Activated CD4-positive, alpha-beta T cell treated with anti-CD3 and anti-CD28 coated beads, Interleukin-2, amount 50 U/mL, for 24 hours (primary cell): ENCODE measurements around the gene SLC43A3.
"Not testable (repeated sequence)": the region's sequence is repeated elsewhere in the genome, so short reads cannot be mapped to it uniquely, and the experiment has no call there.

Source experiments
- DNase-seq, 2 donors: peaks; one replicate each; pipeline ENCODE4 v3.0.0-alpha.2; 2020; ENCODE audit warnings: low read depth in 1 of 2, low spot score in 1 of 2

The SLC43A3 gene

GRCh38 chr11:57407941-57408475 is 18.9 kb downstream of the SLC43A3 start:
- DNase-seq: no peak

GRCh38 chr11:57407010-57407920 is 19.7 kb downstream of the SLC43A3 start:
- DNase-seq: no peak

GRCh38 chr11:57406337-57406904 is 20.5 kb downstream of the SLC43A3 start:
- peak; percentile 35 to 61 for DNase-seq

- no peak for DNase-seq
Measured at GRCh38 chr11:57405271-57405860, 21.6 kb downstream of the SLC43A3 start.

GRCh38 chr11:57403802-57404147 is 23.1 kb downstream of the SLC43A3 start:
- no peak for DNase-seq

GRCh38 chr11:57403003-57403801 is 23.7 kb downstream of the SLC43A3 start:
- not testable (repeated sequence) for DNase-seq

GRCh38 chr11:57402188-57403002 is 24.5 kb downstream of the SLC43A3 start:
- DNase-seq: no peak

GRCh38 chr11:57399972-57400578 is 26.8 kb downstream of the SLC43A3 start:
- DNase-seq: no peak

- no peak for DNase-seq
Measured at GRCh38 chr11:57399221-57399620, 27.7 kb downstream of the SLC43A3 start.

GRCh38 chr11:57397394-57397990 is 29.4 kb downstream of the SLC43A3 start:
- no peak for DNase-seq

- DNase-seq: no peak
Measured at GRCh38 chr11:57396744-57397143, 30.2 kb downstream of the SLC43A3 start.

GRCh38 chr11:57395905-57396623 is 30.9 kb downstream of the SLC43A3 start:
- no peak for DNase-seq

GRCh38 chr11:57394203-57394965 is 32.5 kb downstream of the SLC43A3 start:
- no peak for DNase-seq

- DNase-seq: no peak
Measured at GRCh38 chr11:57392763-57393105, 34.2 kb downstream of the SLC43A3 start.

- no peak for DNase-seq
Measured at GRCh38 chr11:57392066-57392762, 34.7 kb downstream of the SLC43A3 start.

GRCh38 chr11:57391539-57391938 is 35.4 kb downstream of the SLC43A3 start:
- no peak for DNase-seq

GRCh38 chr11:57391111-57391510 is 35.8 kb downstream of the SLC43A3 start:
- DNase-seq: no peak

- DNase-seq: no peak
Measured at GRCh38 chr11:57390535-57390934, 36.4 kb downstream of the SLC43A3 start, which contains the start of gene PRG2. PRG2 (minus strand) TSS chr11:57390650; CDS start chr11:57389944, 706 bp downstream.
